ENCODE measurements around the gene CLPTM1. TPM values are rescaled to one million over a fixed set of nuclear protein-coding genes. Genes with fewer than 3 reads are reported as not detected.

CLPTM1 gene
- total RNA-seq, 4 donors from 2014 or later, result 65.3 to 94.6 (median 79.8) TPM

GRCh38 chr19:44988273-44988672 is 33.1 kb downstream of the CLPTM1 start:
- Histone ChIP-seq H3K27ac (no peak overlapping the region), H3K9me3 (no peaks in the 10 kb centered on the region), H3K4me3 (no peak overlapping the region), H3K36me3 (peaks cover 0 to 20% (median 10%) of the 10 kb centered on the region in 4 donors), H3K4me1 (no peaks in the 10 kb centered on the region), H3K27me3 (no peaks in the 10 kb centered on the region)
- in situ Hi-C loops (cut with MboI; ENCODE audit: low pct_ligation_motif_present in 1 of 4, low pct_unique_long_range_greater_than_20kb in 1 of 4, low sequenced_read_pairs in 3 of 4), result loop anchor here in 1 of 4 donors (10.0 kb wide), 1 partner anchor 77 kb away; no protein-coding TSS in a partner anchor
- no peak for DNase-seq
- TF ChIP-seq POLR2A (IDR thresholded peaks at IDR 0.05), result no peak
- no peak for TF ChIP-seq CTCF (IDR thresholded peaks at IDR 0.05)
- no peak for TF ChIP-seq POLR2AphosphoS5 (IDR thresholded peaks at IDR 0.05)
- TF ChIP-seq EP300 (IDR thresholded peaks at IDR 0.05; ENCODE audit: low read depth), result no peak
- 60% methylated on average over 2 of the region's 9 CpGs; no CpG with 5 or more reads in 1 of the 2 donors for WGBS, 2 donors (ENCODE audit: low coverage in 1 of 2)
- intact Hi-C loops (cut with DNase I; ENCODE audit: low total_unique reads), result no loop called here

- in situ Hi-C loops (cut with MboI; ENCODE audit: low pct_ligation_motif_present in 1 of 4, low pct_unique_long_range_greater_than_20kb in 1 of 4, low sequenced_read_pairs in 3 of 4) (loop anchor here in 1 of 4 donors (10.0 kb wide), 1 partner anchor 76 kb away; no protein-coding TSS in a partner anchor), intact Hi-C loops (cut with DNase I; ENCODE audit: low total_unique reads) (no loop called here)
- H3K36me3 ChIP-seq, result peaks cover 0 to 20% (median 10%) of the 10 kb centered on the region in 4 donors
- no peaks in the 10 kb centered on the region for H3K9me3 ChIP-seq
- H3K4me1 ChIP-seq, result no peaks in the 10 kb centered on the region
- 75% methylated on average over 15 of the region's 15 CpGs; no CpG with 5 or more reads in 1 of the 2 donors for WGBS, 2 donors (ENCODE audit: low coverage in 1 of 2)
- H3K27me3 ChIP-seq, result no peaks in the 10 kb centered on the region
- TF ChIP-seq CTCF (IDR thresholded peaks at IDR 0.05) (peak; percentile 54 to 82 (median 65)), POLR2AphosphoS5 (IDR thresholded peaks at IDR 0.05) (no peak)
- no peak overlapping the region for H3K27ac ChIP-seq
- no peak overlapping the region for H3K4me3 ChIP-seq
- DNase-seq, result peak; percentile 80
Observed at GRCh38 chr19:44988896-44989556, 33.8 kb downstream of the CLPTM1 start.

GRCh38 chr19:44990459-44990858 is 35.3 kb downstream of the CLPTM1 start:
- intact Hi-C loops (cut with DNase I; ENCODE audit: low total_unique reads) (no loop called here), in situ Hi-C loops (cut with MboI; ENCODE audit: low pct_ligation_motif_present in 1 of 4, low pct_unique_long_range_greater_than_20kb in 1 of 4, low sequenced_read_pairs in 3 of 4) (no loop called here)
- no peak for TF ChIP-seq CTCF (IDR thresholded peaks at IDR 0.05)
- TF ChIP-seq POLR2AphosphoS5 (IDR thresholded peaks at IDR 0.05), result no peak
- Histone ChIP-seq H3K9me3 (no peaks in the 10 kb centered on the region), H3K27me3 (no peaks in the 10 kb centered on the region), H3K4me3 (no peak overlapping the region), H3K27ac (no peak overlapping the region), H3K36me3 (peaks cover 0 to 20% (median 6%) of the 10 kb centered on the region in 4 donors), H3K4me1 (no peaks in the 10 kb centered on the region)
- WGBS, 2 donors (ENCODE audit: low coverage in 1 of 2), result 89% methylated on average over 11 of the region's 14 CpGs; no CpG with 5 or more reads in 1 of the 2 donors
- DNase-seq, result no peak

- 80% methylated on average over 12 of the region's 12 CpGs; no CpG with 5 or more reads in 1 of the 2 donors for WGBS, 2 donors (ENCODE audit: low coverage in 1 of 2)
- peaks cover 0 to 20% (median 6%) of the 10 kb centered on the region in 4 donors for H3K36me3 ChIP-seq
- no peaks in the 10 kb centered on the region for H3K27me3 ChIP-seq
- DNase-seq, result no peak
- H3K4me1 ChIP-seq, result no peaks in the 10 kb centered on the region
- in situ Hi-C loops (cut with MboI; ENCODE audit: low pct_ligation_motif_present in 1 of 4, low pct_unique_long_range_greater_than_20kb in 1 of 4, low sequenced_read_pairs in 3 of 4), result no loop called here
- H3K4me3 ChIP-seq, result no peak overlapping the region
- no peaks in the 10 kb centered on the region for H3K9me3 ChIP-seq
- intact Hi-C loops (cut with DNase I; ENCODE audit: low total_unique reads), result no loop called here
- TF ChIP-seq EP300 (IDR thresholded peaks at IDR 0.05; ENCODE audit: low read depth), result no peak
- no peak for TF ChIP-seq POLR2AphosphoS5 (IDR thresholded peaks at IDR 0.05)
- TF ChIP-seq POLR2A (IDR thresholded peaks at IDR 0.05), result no peak
- no peak for TF ChIP-seq CTCF (IDR thresholded peaks at IDR 0.05)
- no peak overlapping the region for H3K27ac ChIP-seq
Observed at GRCh38 chr19:44990966-44991365, 35.8 kb downstream of the CLPTM1 start.

Data from transverse colon (tissue), 4 donors.